ENCODE results near the gene CYB5R3.

DNA sequence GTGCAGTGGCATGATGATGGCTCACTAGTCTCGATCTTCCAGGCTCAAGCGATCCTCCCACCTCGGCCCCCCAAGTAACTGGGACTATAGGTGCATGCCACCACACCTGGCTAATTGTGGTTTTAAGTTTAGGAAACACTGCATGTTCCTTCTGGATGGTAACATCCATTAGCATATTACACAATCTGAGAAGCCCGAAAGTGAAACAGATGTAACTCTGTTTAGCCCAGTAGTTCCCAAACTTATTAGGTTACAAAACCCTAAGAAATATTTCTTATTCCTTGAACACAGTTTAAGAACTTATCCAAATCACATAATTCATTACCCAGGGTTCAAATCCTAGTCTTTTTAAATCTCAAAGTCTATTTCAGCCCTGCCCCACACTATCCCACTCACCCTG, 62.8 kb downstream of the CYB5R3 start:
- TF ChIP-seq, protein P1, sequence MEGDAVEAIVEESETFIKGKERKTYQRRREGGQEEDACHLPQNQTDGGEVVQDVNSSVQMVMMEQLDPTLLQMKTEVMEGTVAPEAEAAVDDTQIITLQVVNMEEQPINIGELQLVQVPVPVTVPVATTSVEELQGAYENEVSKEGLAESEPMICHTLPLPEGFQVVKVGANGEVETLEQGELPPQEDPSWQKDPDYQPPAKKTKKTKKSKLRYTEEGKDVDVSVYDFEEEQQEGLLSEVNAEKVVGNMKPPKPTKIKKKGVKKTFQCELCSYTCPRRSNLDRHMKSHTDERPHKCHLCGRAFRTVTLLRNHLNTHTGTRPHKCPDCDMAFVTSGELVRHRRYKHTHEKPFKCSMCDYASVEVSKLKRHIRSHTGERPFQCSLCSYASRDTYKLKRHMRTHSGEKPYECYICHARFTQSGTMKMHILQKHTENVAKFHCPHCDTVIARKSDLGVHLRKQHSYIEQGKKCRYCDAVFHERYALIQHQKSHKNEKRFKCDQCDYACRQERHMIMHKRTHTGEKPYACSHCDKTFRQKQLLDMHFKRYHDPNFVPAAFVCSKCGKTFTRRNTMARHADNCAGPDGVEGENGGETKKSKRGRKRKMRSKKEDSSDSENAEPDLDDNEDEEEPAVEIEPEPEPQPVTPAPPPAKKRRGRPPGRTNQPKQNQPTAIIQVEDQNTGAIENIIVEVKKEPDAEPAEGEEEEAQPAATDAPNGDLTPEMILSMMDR (conservative IDR thresholded peaks at IDR 0.05; ENCODE audit: low read depth, low read length): no peak
- TF ChIP-seq EZH2 (IDR thresholded peaks at IDR 0.05; ENCODE audit: borderline replicate concordance, low read depth, low read length, poor library complexity, severe bottlenecking): no peak
